HUES6 (cell line): ENCODE data around the gene MIER1.
"Not testable (repeated sequence)": the region's sequence is repeated elsewhere in the genome, so short reads cannot be mapped to it uniquely, and the experiment has no call there.

Experiments
- H3K27ac ChIP-seq: 2 replicates; pipeline ENCODE4 v1.7.0; 2013; ENCODE audit warnings: low read depth, mild to moderate bottlenecking, low read length, inconsistent platforms
- H3K27me3 ChIP-seq: 2 replicates; pipeline ENCODE4 v1.6.1; 2013; ENCODE audit warnings: low read length; ENCODE audit not compliant: control insufficient read depth, insufficient read depth
- H3K36me3 ChIP-seq: 2 replicates; pipeline ENCODE4 v1.6.1; 2013; ENCODE audit warnings: low read length; ENCODE audit not compliant: control insufficient read depth, insufficient read depth
- H3K4me1 ChIP-seq: 2 replicates; pipeline ENCODE4 v1.6.1; 2013; ENCODE audit warnings: low read length; ENCODE audit not compliant: control insufficient read depth, insufficient read depth
- H3K4me3 ChIP-seq: 2 replicates; pipeline ENCODE4 v1.5.1; 2013; ENCODE audit warnings: low read depth, low read length
- H3K9ac ChIP-seq: one replicate; pipeline ENCODE4 v1.6.1; 2013; ENCODE audit warnings: mild to moderate bottlenecking, low read length
- H3K9me3 ChIP-seq: 2 replicates; pipeline ENCODE4 v1.6.1; 2013; ENCODE audit warnings: low read depth, low read length; ENCODE audit not compliant: control insufficient read depth, insufficient read depth

Gene MIER1

DNA sequence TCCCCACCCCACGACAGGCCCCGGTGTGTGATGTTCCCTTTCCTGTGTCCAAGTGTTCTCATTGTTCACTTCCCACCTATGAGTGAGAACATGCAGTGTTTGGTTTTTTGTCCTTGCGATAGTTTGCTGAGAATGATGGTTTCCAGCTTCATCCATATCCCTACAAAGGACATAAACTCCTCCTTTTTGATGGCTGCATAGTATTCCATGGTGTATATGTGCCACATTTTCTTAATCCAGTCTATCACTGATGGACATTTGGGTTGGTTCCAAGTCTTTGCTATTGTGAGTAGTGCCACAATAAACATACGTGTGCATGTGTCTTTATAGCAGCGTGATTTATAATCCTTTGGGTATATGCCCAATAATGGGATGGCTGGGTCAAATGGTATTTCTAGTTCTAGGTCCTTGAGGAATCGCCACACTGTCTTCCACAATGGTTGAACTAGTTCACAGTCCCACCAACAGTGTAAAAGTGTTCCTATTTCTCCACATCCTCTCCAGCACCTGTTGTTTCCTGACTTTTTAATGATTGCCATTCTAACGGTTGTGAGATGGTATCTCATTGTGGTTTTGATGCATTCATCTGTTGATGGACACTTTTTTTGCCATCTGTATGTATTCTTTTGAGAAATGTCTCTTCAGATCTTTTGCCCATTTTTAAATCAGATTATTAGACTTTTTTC lies 41.5 kb downstream of the MIER1 start:
- H3K27me3 ChIP-seq = not testable (repeated sequence)
- peaks cover 79% of the 10 kb centered on the region for H3K36me3 ChIP-seq

DNA sequence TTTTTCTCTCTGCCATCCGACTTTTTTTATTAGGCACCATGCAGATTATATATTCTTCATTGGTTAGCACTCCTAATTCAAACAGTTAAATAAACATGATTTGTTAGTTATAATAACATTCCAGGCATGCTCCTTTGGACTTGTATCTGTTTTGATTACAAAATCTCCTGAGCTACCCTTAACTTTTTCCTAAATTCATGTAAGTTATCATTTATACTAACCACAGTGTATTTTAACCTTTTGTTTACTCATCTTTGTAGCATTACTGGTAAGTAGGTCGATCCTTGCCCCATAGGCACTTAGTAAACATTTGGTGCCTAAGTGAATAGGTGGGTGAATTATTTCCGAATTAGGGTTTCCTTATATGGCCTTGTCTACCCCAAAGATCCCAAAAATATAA lies 43.8 kb downstream of the MIER1 start:
- peaks cover 76% of the 10 kb centered on the region for H3K36me3 ChIP-seq
- H3K27me3 ChIP-seq = no peaks in the 10 kb centered on the region
- no peak overlapping the region for H3K4me3 ChIP-seq
- peaks cover 4% of the 10 kb centered on the region; the same call in 1 of the 2 replicates for H3K9me3 ChIP-seq
- H3K27ac ChIP-seq = no peak overlapping the region
- H3K9ac ChIP-seq = no peak overlapping the region
- no peaks in the 10 kb centered on the region for H3K4me1 ChIP-seq

More for the DNA sequence above, 41.5 kb downstream of the MIER1 start:
- H3K27ac ChIP-seq, H3K4me3 ChIP-seq, H3K9ac ChIP-seq, H3K4me1 ChIP-seq, H3K9me3 ChIP-seq: not testable (repeated sequence)

DNA sequence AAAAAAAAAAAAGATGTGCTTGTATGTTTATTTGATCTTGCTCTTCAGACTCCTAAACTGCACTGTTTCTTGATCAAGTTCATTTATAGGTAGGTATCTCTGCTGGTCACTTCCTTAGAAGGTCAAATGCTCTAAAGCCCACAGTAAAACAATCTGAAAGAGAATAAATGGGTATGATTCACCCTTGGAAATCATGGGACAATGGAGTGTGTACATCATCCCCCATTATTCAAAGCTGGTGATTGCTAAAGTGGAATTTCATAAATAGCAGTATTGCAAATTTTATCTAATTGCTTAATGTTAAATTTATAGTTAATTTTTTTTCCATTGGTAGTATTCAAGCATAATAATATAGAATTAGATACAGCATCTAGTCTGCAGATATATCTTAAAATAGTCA lies 53.4 kb downstream of the MIER1 start:
- H3K9me3 ChIP-seq = no peaks in the 10 kb centered on the region
- H3K9ac ChIP-seq = no peak overlapping the region
- no peaks in the 10 kb centered on the region for H3K27me3 ChIP-seq
- H3K4me3 ChIP-seq = no peak overlapping the region
- no peaks in the 10 kb centered on the region for H3K4me1 ChIP-seq
- no peak overlapping the region for H3K27ac ChIP-seq
- peaks cover 89% of the 10 kb centered on the region for H3K36me3 ChIP-seq

DNA sequence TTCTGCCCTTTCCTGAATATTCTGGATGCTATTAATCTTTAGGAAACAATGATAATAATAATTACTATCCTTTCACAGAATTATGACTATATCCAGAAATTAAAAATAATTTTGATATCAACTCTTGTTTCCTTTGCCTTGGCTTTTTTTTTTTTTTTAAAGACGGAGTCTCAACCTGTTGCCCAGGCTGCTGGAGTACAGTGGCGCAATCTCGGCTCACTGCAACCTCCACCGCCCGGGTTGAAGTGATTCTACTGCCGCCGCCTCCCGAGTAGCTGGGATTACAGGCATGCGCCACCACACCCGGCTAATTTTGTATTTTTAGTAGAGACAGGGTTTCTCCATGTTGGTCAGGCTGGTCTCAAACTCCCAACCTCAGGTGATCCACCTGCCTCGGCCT lies 54.8 kb downstream of the MIER1 start:
- not testable (repeated sequence) for H3K4me3 ChIP-seq
- H3K36me3 ChIP-seq = peaks cover 87% of the 10 kb centered on the region

DNA sequence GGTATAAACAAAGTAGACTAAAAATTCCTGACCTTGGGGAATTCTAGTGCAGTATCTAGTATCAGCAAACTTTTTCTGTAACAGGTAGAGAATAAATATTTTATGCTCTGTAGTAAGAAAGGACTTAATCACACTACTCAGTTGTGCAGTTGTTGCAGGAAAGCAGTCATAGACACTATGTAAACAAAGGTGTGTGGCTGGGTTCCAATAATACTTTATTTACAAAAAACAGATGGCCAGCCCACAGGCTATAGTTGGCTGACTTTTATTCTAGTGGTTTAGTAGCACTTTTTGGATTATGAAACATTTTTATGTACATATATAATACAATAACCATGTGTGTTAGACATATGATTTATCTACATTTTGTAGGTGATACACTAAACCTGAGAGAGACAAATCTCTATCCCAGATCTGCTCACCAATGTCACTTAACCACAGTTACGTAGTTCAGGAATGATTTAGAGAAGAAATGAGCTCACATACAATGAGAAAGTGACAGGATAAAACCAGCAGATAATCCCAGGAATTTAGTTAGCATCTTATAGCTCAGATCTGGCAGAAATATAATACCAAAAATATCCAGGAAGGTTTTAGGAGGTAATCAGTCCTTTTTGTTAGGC lies 56.1 kb downstream of the MIER1 start:
- Histone ChIP-seq H3K9ac (no peak overlapping the region), H3K4me1 (no peaks in the 10 kb centered on the region), H3K36me3 (peaks cover 87% of the 10 kb centered on the region), H3K27me3 (no peaks in the 10 kb centered on the region), H3K4me3 (no peak overlapping the region), H3K9me3 (no peaks in the 10 kb centered on the region), H3K27ac (no peak overlapping the region)

More for the DNA sequence above, 54.8 kb downstream of the MIER1 start:
- not testable (repeated sequence) for H3K9ac ChIP-seq, H3K4me1 ChIP-seq, H3K27me3 ChIP-seq, H3K27ac ChIP-seq, H3K9me3 ChIP-seq

DNA sequence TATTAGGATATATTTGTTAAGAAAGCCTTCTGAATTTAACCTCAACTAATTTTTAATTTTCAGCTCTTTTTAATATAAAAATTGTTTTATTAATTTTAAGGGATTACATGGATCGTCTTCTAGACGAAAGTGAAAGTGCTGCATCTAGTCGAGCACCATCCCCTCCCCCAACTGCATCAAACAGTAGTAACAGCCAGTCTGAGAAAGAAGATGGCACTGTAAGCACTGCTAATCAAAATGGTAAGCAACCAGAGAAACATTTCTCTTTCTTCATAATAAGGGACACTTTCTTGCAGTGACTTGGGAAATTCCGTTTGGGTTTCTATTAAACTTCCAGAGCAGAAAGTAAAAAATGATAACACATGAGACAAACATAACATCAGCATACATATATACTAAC lies 56.9 kb downstream of the MIER1 start:
- no peak overlapping the region for H3K4me3 ChIP-seq
- H3K9me3 ChIP-seq = no peaks in the 10 kb centered on the region
- peaks cover 88% of the 10 kb centered on the region for H3K36me3 ChIP-seq
- no peak overlapping the region for H3K27ac ChIP-seq
- H3K27me3 ChIP-seq = no peaks in the 10 kb centered on the region
- H3K9ac ChIP-seq = no peak overlapping the region
- no peaks in the 10 kb centered on the region for H3K4me1 ChIP-seq

DNA sequence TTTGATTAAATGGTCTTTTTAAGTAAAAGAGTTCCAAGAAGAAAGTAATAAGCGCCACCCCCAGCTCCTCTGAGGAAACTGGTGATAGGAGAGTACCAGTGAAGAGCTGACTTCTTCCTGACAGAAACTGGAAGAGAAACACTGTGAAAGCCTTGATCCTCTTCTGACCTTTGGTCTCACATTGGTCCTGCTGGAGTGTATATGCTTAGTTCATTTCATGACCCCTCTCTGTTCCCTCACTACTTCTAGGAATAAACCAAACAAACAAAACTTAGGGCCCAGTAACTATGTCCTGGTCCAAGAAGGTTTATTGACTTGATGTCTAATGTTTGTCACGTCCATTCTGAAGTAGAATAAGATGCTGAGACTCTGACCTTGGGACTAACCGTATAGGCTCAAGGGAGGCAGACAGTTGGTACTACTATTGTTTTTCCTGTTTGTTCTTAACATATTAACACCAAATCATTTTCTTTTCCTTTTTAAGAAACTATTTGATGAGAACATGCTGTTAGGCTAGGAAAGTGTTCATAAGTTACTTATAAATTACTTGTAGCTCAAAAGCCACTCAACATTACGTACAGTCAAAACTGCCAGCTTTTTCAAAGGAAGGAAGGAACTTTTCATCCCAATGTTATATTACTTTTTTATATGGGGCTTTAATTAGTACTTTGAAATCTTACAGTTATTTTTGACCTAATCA lies 57.9 kb downstream of the MIER1 start:
- Histone ChIP-seq H3K9me3 (no peaks in the 10 kb centered on the region), H3K36me3 (peaks cover 85% of the 10 kb centered on the region), H3K4me1 (no peaks in the 10 kb centered on the region), H3K4me3 (no peak overlapping the region), H3K27me3 (no peaks in the 10 kb centered on the region), H3K9ac (no peak overlapping the region), H3K27ac (no peak overlapping the region)

DNA sequence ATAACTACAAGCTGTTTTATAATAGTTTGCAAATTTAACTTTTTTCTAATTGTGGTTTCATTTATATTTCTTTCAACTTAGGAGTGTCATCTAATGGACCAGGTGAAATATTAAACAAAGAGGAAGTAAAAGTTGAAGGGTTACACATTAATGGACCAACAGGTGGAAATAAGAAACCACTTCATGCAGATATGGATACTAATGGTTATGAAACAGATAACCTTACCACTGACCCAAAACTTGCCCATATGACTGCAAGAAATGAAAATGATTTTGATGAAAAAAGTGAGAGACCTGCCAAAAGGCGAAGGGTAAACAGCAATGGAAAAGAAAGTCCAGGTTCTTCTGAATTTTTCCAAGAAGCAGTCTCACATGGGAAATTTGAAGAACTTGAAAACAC lies 59.7 kb downstream of the MIER1 start:
- Histone ChIP-seq H3K9me3 (no peaks in the 10 kb centered on the region), H3K4me1 (no peaks in the 10 kb centered on the region), H3K27ac (no peak overlapping the region), H3K27me3 (no peaks in the 10 kb centered on the region), H3K9ac (no peak overlapping the region), H3K4me3 (no peak overlapping the region), H3K36me3 (peaks cover 80% of the 10 kb centered on the region)

DNA sequence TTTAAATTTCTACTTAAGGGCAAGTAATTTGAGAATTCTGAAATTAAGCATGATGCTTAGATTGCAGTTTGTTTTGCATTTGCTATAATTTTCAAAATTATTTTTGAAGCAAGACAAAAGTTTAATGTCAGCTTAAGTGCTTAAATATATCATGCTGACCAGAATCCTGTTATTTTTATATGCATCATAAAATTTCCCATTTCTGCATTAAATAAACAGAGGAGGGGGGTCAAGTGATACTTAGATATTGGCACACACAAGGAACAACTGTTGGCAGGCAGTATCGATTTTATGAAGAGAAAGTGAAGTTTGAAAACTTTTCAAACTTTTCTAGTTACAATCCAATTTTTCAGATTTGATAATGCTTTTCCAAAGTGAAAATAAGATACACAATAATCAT lies 61.0 kb downstream of the MIER1 start:
- Histone ChIP-seq H3K36me3 (peaks cover 72% of the 10 kb centered on the region), H3K27ac (no peak overlapping the region), H3K4me1 (no peaks in the 10 kb centered on the region), H3K9ac (no peak overlapping the region), H3K4me3 (no peak overlapping the region), H3K27me3 (no peaks in the 10 kb centered on the region), H3K9me3 (no peaks in the 10 kb centered on the region)

DNA sequence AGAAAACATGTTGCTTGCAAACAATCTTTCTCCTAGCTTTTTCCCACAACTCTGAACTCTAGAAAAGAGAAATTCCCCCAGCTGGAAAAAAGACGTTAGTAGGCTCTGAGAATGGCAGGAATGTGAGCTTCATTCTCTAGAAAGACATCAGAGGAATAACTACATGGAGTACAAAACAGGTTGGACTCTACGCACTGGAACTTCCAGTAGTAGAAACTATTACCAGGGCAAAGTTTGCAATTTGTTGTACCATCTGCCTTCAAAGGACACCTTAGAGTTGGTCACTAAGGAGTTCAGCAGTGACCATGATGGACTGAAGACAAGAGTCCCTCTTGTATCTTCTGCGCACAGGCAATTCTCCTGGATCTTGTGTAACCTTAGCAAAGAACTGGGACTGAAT lies 68.3 kb downstream of the MIER1 start:
- no peak overlapping the region for H3K9ac ChIP-seq
- H3K36me3 ChIP-seq = peaks cover 13% of the 10 kb centered on the region
- H3K4me1 ChIP-seq = no peaks in the 10 kb centered on the region
- no peak overlapping the region for H3K27ac ChIP-seq
- H3K4me3 ChIP-seq = no peak overlapping the region
- no peaks in the 10 kb centered on the region for H3K9me3 ChIP-seq
- H3K27me3 ChIP-seq = no peaks in the 10 kb centered on the region

DNA sequence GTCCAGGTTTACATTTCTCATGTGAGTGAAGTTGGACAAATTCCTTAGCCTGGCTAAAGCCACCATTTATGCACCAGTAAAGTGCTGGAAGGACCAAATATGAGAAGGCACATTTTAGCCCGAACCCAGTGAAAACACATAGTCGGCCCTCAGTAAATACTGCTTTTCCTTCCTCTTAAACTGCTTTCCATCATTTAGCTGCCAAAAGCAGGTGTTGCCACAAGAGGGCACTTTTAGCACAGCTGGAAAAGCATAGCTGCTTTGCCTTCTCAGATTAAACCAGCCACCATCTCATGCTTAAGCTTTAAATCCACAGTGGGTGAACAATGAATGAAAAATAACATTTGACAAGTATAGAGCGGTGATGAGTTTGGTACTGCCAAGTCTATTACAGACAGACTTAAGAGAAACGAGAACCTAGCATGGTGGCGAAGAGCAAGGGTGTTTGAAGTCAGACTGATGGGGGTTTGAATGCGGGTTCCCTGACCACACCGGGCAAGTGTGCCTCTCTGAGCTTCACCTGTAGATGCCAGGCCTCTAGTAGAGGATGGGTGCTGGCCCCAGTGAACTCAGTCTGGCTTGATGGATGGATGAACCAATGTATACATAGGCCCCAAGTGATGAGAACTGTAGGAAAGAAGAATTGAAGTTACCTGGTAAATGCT lies 71.4 kb downstream of the MIER1 start:
- Histone ChIP-seq H3K9me3 (no peaks in the 10 kb centered on the region), H3K27ac (no peak overlapping the region), H3K27me3 (no peaks in the 10 kb centered on the region), H3K36me3 (no peaks in the 10 kb centered on the region), H3K4me3 (no peak overlapping the region), H3K9ac (no peak overlapping the region), H3K4me1 (no peaks in the 10 kb centered on the region)
